Neutrophil (primary cell): Measurements from ENCODE around the gene HJV.
A peak's percentile ranks its signal among the peaks of the same experiment; 100 is the strongest.

Source experiments
- H3K27ac ChIP-seq: fragments of 200-600 bp; sonication (generic); 2 replicates; pipeline ENCODE4 v1.5.1; 2016; ENCODE audit warnings: mild to moderate bottlenecking, moderate library complexity
- H3K27me3 ChIP-seq: fragments of 200-600 bp; sonication (generic); 2 replicates; pipeline ENCODE4 v1.6.0; 2016; ENCODE audit warnings: mild to moderate bottlenecking
- H3K36me3 ChIP-seq: fragments of 200-600 bp; sonication (generic); 2 replicates; pipeline ENCODE4 v1.5.1; 2017
- H3K4me1 ChIP-seq, 2 experiments: fragments of 200-600 bp in 1 of 2; sonication (generic) in 1 of 2; 1 replicate in 1 of 2; 2 replicates in 1 of 2; pipeline versions ENCODE4 v1.5.1 to v1.6.1; 2013 to 2016; ENCODE audit warnings: low read depth in 1 of 2, low read length in 1 of 2, mild to moderate bottlenecking in 1 of 2, moderate library complexity in 1 of 2; ENCODE audit not compliant: control insufficient read depth in 1 of 2, insufficient read depth in 1 of 2
- H3K4me3 ChIP-seq, 2 experiments: fragments of 200-600 bp in 1 of 2; sonication (generic) in 1 of 2; 1 replicate in 1 of 2; 2 replicates in 1 of 2; pipeline ENCODE4 v1.5.1; 2013 to 2016; ENCODE audit warnings: low read depth in 1 of 2, low read length in 1 of 2, mild to moderate bottlenecking in 1 of 2, moderate library complexity in 1 of 2
- H3K9me3 ChIP-seq: fragments of 200-600 bp; sonication (generic); 2 replicates; pipeline ENCODE4 v1.5.1; 2016
- TF ChIP-seq, protein P1 (sequence below): fragments of 200-600 bp; sonication (generic); IDR thresholded peaks from 2 replicates; pipeline ENCODE4 v1.5.1; 2016; ENCODE audit warnings: antibody characterized with exemption

Gene HJV

GRCh38 chr1:146012703-146013558, 8.6 kb downstream of the HJV start:
- Histone ChIP-seq H3K27me3 (peaks cover 32% of the 10 kb centered on the region), H3K9me3 (no peaks in the 10 kb centered on the region), H3K36me3 (no peaks in the 10 kb centered on the region), H3K4me3 (no peak overlapping the region), H3K4me1 (no peaks in the 10 kb centered on the region), H3K27ac (no peak overlapping the region)
- TF ChIP-seq, protein P1, sequence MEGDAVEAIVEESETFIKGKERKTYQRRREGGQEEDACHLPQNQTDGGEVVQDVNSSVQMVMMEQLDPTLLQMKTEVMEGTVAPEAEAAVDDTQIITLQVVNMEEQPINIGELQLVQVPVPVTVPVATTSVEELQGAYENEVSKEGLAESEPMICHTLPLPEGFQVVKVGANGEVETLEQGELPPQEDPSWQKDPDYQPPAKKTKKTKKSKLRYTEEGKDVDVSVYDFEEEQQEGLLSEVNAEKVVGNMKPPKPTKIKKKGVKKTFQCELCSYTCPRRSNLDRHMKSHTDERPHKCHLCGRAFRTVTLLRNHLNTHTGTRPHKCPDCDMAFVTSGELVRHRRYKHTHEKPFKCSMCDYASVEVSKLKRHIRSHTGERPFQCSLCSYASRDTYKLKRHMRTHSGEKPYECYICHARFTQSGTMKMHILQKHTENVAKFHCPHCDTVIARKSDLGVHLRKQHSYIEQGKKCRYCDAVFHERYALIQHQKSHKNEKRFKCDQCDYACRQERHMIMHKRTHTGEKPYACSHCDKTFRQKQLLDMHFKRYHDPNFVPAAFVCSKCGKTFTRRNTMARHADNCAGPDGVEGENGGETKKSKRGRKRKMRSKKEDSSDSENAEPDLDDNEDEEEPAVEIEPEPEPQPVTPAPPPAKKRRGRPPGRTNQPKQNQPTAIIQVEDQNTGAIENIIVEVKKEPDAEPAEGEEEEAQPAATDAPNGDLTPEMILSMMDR = peak; percentile 65

GRCh38 chr1:146010126-146010738, 11.3 kb downstream of the HJV start:
- TF ChIP-seq, protein P1 = no peak
- peaks cover 8% of the 10 kb centered on the region for H3K27me3 ChIP-seq
- no peaks in the 10 kb centered on the region for H3K9me3 ChIP-seq
- H3K36me3 ChIP-seq = no peaks in the 10 kb centered on the region
- peaks cover 7 to 12% of the 10 kb centered on the region in 2 experiments for H3K4me1 ChIP-seq
- no peak overlapping the region for H3K27ac ChIP-seq
- no peak overlapping the region for H3K4me3 ChIP-seq

DNA sequence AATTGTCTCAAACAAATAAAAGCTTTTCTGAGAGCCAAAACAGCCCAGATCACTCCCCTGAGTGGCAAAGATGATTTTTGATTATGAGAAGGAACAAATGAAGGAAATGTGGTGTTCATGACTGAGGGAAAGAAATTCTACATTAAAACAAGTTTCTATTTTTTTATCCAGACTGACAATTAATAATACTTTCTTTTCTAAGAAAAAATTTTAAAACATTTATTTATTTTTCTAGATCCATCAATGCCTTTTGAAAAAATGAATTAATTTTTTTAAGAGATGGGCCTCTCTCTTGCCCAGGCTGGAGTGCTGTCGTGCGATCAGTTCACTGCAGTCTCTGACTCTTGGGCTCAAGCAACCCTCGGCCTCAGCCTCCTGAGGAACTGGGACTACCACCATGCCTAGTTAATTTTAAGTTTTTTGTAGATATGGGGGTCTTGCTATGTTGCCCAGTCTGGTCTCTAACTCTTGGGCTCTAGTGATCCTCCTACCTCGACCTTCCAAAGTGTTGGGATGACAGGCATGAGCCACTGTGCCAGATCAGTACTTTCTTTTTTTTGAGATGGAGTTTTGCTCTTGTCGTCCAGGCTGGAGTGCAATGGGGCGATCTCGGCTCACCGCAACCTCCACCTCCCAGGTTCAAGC, 13.9 kb downstream of the HJV start:
- TF ChIP-seq, protein P1 = no peak
- Histone ChIP-seq H3K4me1 (peaks cover 7 to 12% of the 10 kb centered on the region in 2 experiments), H3K27ac (peak overlapping the region; percentile 89), H3K27me3 (no peaks in the 10 kb centered on the region), H3K4me3 (peak overlapping the region in 1 of 2 experiments; percentile 55), H3K36me3 (no peaks in the 10 kb centered on the region), H3K9me3 (no peaks in the 10 kb centered on the region)

- H3K4me1 ChIP-seq = peaks cover 31 to 41% of the 10 kb centered on the region in 2 experiments
- TF ChIP-seq, protein P1 = no peak
Measured at GRCh38 chr1:146001709-146002108, 19.8 kb downstream of the HJV start.

DNA sequence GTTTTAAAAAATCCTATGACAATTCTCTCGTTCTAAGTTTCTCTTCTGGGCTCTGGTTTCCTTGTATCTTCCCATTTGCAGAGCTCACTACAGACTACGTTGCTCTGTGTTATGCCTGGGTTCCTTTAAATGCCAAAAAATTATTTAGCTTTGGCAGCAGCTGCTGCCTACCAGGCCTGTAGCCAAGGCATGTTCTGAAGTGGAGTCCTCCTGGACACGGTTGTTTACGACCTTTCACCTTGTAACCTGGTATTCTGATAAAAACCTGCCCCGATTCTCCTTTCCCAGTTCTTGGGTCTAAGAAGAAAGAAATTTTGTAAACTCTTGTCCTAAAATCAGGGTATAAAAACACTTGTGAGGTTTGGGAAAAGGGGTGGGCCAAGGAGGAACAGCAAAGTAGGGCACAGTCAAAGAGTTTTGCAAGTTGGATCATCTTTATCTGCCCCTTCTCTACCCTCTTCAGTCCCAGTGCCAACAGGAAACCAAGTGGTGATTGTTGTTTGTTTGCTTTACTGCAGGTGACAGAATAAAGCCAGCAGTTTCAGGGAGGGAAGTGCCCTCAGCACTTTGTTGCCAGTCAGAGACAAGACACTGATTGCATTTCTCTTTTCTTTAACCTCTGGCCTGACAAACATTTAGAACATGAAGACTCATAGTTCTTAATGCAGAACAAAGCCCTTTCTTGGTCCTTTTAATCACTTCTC, 22.1 kb downstream of the HJV start:
- Histone ChIP-seq H3K27me3 (no peaks in the 10 kb centered on the region), H3K27ac (peak overlapping the region; percentile 72), H3K36me3 (peaks cover 11% of the 10 kb centered on the region), H3K9me3 (no peaks in the 10 kb centered on the region), H3K4me3 (peak overlapping the region in 1 of 2 experiments; percentile 20), H3K4me1 (peaks cover 27 to 39% of the 10 kb centered on the region in 2 experiments)
- TF ChIP-seq, protein P1 = peak; percentile 6

More at GRCh38 chr1:146001709-146002108, 19.8 kb downstream of the HJV start:
- no peaks in the 10 kb centered on the region for H3K9me3 ChIP-seq
- no peak overlapping the region for H3K4me3 ChIP-seq
- no peaks in the 10 kb centered on the region for H3K27me3 ChIP-seq
- H3K36me3 ChIP-seq = no peaks in the 10 kb centered on the region
- peak overlapping the region; percentile 6 for H3K27ac ChIP-seq
